ENCODE results near the gene SYT8. TPM values are rescaled to one million over a fixed set of nuclear protein-coding genes. Genes with fewer than 3 reads are reported as not detected.

The SYT8 gene
- polyA plus RNA-seq, 1 of the 3 experiments (the other 2 are of a cell fraction): not detected

GRCh38 chr11:1841511-1842148, 6.8 kb downstream of the SYT8 start:
- CTCF ChIA-PET: interaction anchor here (0.7 to 20.8 kb wide), 10 partner anchors 8 to 335 kb away, joined by 3 to 478 read pairs (median 6); partner anchors contain the start of gene IGF2

GRCh38 chr11:1842149-1843097, 7.6 kb downstream of the SYT8 start:
- POLR2A ChIA-PET: no interaction called here
- no peaks in the 10 kb centered on the region for H3K36me3 ChIP-seq (replicated peaks in 1 of 2; ENCODE audit: control insufficient read depth in 1 of 2, insufficient read depth in 2 of 2, low read length in 1 of 2)
- H3K9me2 ChIP-seq: no peaks in the 10 kb centered on the region
- 57% methylated on average over 3 of the region's 29 CpGs for WGBS (ENCODE audit: low lambda C conversion rate)
- H3K4me1 ChIP-seq (ENCODE audit: control insufficient read depth in 1 of 2, insufficient read depth in 2 of 2, low read depth in 1 of 2, low read length in 1 of 2): peaks cover 0 to 14% of the 10 kb centered on the region in 2 experiments; a peak in 1 of 4 replicates
- H3K9ac ChIP-seq: no peak overlapping the region
- H3K4me3 ChIP-seq (ENCODE audit: low read depth in 2 of 2, low read length in 1 of 2): no peak overlapping the region
- H2AFZ ChIP-seq (ENCODE audit: low read depth): no peak overlapping the region
- no peaks in the 10 kb centered on the region for H3K27me3 ChIP-seq (ENCODE audit: insufficient read depth)
- no peaks in the 10 kb centered on the region for H4K20me1 ChIP-seq (ENCODE audit: insufficient read depth)
- H3F3A ChIP-seq (replicated peaks; ENCODE audit: insufficient read depth): no peaks in the 10 kb centered on the region
- no peaks in the 10 kb centered on the region for H3K79me2 ChIP-seq (ENCODE audit: insufficient read depth)
- no peak overlapping the region for H3K4me2 ChIP-seq
- H3K9me3 ChIP-seq: no peaks in the 10 kb centered on the region
- H3K27ac ChIP-seq (ENCODE audit: low read depth in 2 of 2, low read length in 1 of 2): no peak overlapping the region
- no peak for DNase-seq
- CTCF ChIA-PET: interaction anchor here (0.7 to 20.8 kb wide), 11 partner anchors 7 to 335 kb away, joined by 3 to 478 read pairs (median 6); partner anchors contain the start of gene IGF2
- TF ChIP-seq TAF1 (IDR thresholded peaks at IDR 0.05; ENCODE audit: borderline replicate concordance, low read depth, low read length): no peak
- TF ChIP-seq GATA2 (CRISPR knock-in tag; IDR thresholded peaks at IDR 0.05): no peak
- no peak for TF ChIP-seq GABPA (IDR thresholded peaks at IDR 0.05; ENCODE audit: low read depth)
- TF ChIP-seq FOXM1 (IDR thresholded peaks at IDR 0.05; ENCODE audit: low read depth): no peak
- no peak for TF ChIP-seq RXRA (IDR thresholded peaks at IDR 0.05; ENCODE audit: borderline replicate concordance, low read depth)
- TF ChIP-seq TEAD4 (IDR thresholded peaks at IDR 0.05; ENCODE audit: borderline replicate concordance, insufficient read depth): no peak
- TF ChIP-seq TCF12 (IDR thresholded peaks at IDR 0.05): no peak
- TF ChIP-seq REST (IDR thresholded peaks at IDR 0.05; ENCODE audit: low read depth, low read length): no peak
- TF ChIP-seq, protein P1, sequence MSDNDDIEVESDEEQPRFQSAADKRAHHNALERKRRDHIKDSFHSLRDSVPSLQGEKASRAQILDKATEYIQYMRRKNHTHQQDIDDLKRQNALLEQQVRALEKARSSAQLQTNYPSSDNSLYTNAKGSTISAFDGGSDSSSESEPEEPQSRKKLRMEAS (IDR thresholded peaks at IDR 0.05; ENCODE audit: low read depth): no peak
- TF ChIP-seq RAD21 (IDR thresholded peaks at IDR 0.05; ENCODE audit: low read length): no peak
- TF ChIP-seq RFX5 (IDR thresholded peaks at IDR 0.05; ENCODE audit: low read length): no peak
- TF ChIP-seq ELF1 (IDR thresholded peaks at IDR 0.05): no peak
- TF ChIP-seq, protein P2, sequence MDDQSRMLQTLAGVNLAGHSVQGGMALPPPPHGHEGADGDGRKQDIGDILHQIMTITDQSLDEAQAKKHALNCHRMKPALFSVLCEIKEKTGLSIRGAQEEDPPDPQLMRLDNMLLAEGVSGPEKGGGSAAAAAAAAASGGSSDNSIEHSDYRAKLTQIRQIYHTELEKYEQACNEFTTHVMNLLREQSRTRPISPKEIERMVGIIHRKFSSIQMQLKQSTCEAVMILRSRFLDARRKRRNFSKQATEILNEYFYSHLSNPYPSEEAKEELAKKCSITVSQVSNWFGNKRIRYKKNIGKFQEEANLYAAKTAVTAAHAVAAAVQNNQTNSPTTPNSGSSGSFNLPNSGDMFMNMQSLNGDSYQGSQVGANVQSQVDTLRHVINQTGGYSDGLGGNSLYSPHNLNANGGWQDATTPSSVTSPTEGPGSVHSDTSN (IDR thresholded peaks at IDR 0.05): no peak

More at GRCh38 chr11:1841511-1842148, 6.8 kb downstream of the SYT8 start:
- no peaks in the 10 kb centered on the region for H3K9me3 ChIP-seq
- H3K4me3 ChIP-seq (ENCODE audit: low read depth in 2 of 2, low read length in 1 of 2): no peak overlapping the region
- no peaks in the 10 kb centered on the region for H3K27me3 ChIP-seq (ENCODE audit: insufficient read depth)
- POLR2A ChIA-PET: interaction anchor here (1.2 kb wide), 1 partner anchor 156 kb away, joined by 3 read pairs; the partner anchor contains the start of gene H19
- no peak for DNase-seq
- H3K79me2 ChIP-seq (ENCODE audit: insufficient read depth): no peaks in the 10 kb centered on the region
- no peak overlapping the region for H3K9ac ChIP-seq
- H4K20me1 ChIP-seq (ENCODE audit: insufficient read depth): no peaks in the 10 kb centered on the region
- no peak overlapping the region for H3K4me2 ChIP-seq
- H2AFZ ChIP-seq (ENCODE audit: low read depth): no peak overlapping the region
- H3F3A ChIP-seq (replicated peaks; ENCODE audit: insufficient read depth): no peaks in the 10 kb centered on the region
- H3K36me3 ChIP-seq (replicated peaks in 1 of 2; ENCODE audit: control insufficient read depth in 1 of 2, insufficient read depth in 2 of 2, low read length in 1 of 2): no peaks in the 10 kb centered on the region
- peaks cover 0 to 14% of the 10 kb centered on the region in 2 experiments; a peak in 1 of 4 replicates for H3K4me1 ChIP-seq (ENCODE audit: control insufficient read depth in 1 of 2, insufficient read depth in 2 of 2, low read depth in 1 of 2, low read length in 1 of 2)
- 81% methylated on average over 3 of the region's 19 CpGs for WGBS (ENCODE audit: low lambda C conversion rate)
- no peak for TF ChIP-seq ZBTB33 (IDR thresholded peaks at IDR 0.05; ENCODE audit: borderline replicate concordance, low read depth)
- no peak for TF ChIP-seq SIN3A (IDR thresholded peaks at IDR 0.05; ENCODE audit: borderline replicate concordance, low read depth, low read length)
- TF ChIP-seq GABPA (IDR thresholded peaks at IDR 0.05; ENCODE audit: low read depth): no peak
- TF ChIP-seq RXRA (IDR thresholded peaks at IDR 0.05; ENCODE audit: borderline replicate concordance, low read depth): no peak
- TF ChIP-seq ELF1 (IDR thresholded peaks at IDR 0.05): no peak
- no peak for TF ChIP-seq NFIC (IDR thresholded peaks at IDR 0.05; ENCODE audit: borderline replicate concordance)
- H3K9me2 ChIP-seq: no peaks in the 10 kb centered on the region
- H3K27ac ChIP-seq (ENCODE audit: low read depth in 2 of 2, low read length in 1 of 2): no peak overlapping the region
